OCI-LY1 (cell line): ENCODE results near the gene SMARCAL1.

Experiments used
- CTCF ChIP-seq: fragments of 200-600 bp; sonication (generic), shearing (Covaris generic); IDR thresholded peaks from 2 replicates; pipeline ENCODE4 v1.5.1; 2017; ENCODE audit warnings: mild to moderate bottlenecking, antibody characterized with exemption, low read length, moderate library complexity, mixed read lengths
- EZH2 ChIP-seq: fragments of 200-600 bp; sonication (generic), shearing (Covaris generic); IDR thresholded peaks from 2 replicates; pipeline ENCODE4 v1.8.0; 2017; ENCODE audit warnings: borderline replicate concordance, mixed run types, mild to moderate bottlenecking, antibody characterized with exemption, low read length, moderate library complexity, mixed read lengths

DNA sequence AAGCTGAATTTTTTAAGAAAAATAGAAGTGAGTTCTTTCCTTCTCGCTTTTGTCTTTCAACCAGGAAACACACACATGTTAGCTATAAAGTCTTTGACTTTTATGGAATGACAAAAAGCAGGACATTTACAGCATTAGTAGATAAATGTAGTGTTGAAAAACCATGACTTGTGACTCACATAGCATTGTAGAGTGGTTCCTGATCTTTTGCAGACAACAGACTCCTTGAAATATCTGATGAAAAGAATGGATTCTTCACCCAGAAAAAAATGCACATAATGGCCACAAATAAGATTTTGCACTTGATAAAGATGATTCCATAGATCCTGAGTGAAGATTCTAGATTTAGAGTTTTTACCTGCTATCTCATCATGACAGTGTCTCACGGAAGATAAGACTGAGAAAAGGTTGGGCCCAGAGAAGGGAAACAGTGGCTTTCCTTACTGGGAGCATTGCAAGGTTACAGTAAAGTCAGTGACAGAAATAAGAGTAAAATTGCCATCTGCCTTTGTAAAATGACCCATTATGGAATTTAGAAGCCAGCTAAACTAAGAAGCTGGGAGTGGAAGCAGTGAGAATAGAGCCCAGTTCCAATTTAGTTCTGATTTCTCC lies 14.0 kb downstream of the SMARCAL1 start:
- TF ChIP-seq CTCF (no peak), EZH2 (no peak)
